ENCODE data around the gene PCDHGC4.

The PCDHGC4 gene

GRCh38 chr5:141489841-141490240 is 5.0 kb downstream of the PCDHGC4 start:
- H3K36me3 ChIP-seq (ENCODE audit: control insufficient read depth in 2 of 2, insufficient read depth in 2 of 2, low read length in 2 of 2): peaks cover 0 to 7% of the 10 kb centered on the region in 2 donors
- peaks cover 0 to 6% of the 10 kb centered on the region in 2 donors for H3K4me1 ChIP-seq (ENCODE audit: control insufficient read depth in 2 of 2, insufficient read depth in 2 of 2, low read length in 2 of 2)
- peaks cover 0 to 4% of the 10 kb centered on the region in 2 donors for H3K27me3 ChIP-seq (ENCODE audit: control insufficient read depth in 2 of 2, insufficient read depth in 2 of 2, low read length in 2 of 2)
- H3K27ac ChIP-seq (ENCODE audit: low read depth in 2 of 2, low read length in 2 of 2): no peak overlapping the region
- no peaks in the 10 kb centered on the region for H3K9me3 ChIP-seq (ENCODE audit: control insufficient read depth in 2 of 2, low read length in 2 of 2)
- H3K9ac ChIP-seq (ENCODE audit: low read depth in 1 of 2, low read length in 2 of 2): no peak overlapping the region
- no peak overlapping the region for H3K4me3 ChIP-seq (ENCODE audit: low read length in 2 of 2)

DNA sequence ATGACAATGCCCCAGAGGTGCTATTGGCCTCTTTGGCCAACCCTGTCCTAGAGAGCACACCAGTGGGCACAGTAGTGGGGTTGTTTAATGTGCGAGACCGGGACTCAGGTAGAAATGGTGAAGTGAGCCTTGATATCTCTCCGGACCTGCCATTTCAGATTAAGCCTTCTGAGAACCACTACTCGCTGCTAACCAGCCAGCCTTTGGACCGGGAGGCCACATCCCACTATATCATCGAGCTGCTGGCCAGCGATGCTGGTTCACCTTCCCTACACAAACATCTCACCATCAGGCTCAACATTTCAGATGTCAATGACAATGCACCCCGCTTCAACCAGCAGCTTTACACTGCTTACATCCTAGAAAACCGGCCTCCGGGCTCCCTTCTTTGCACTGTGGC is 5.4 kb downstream of the PCDHGC4 start:
- Histone ChIP-seq H3K4me1 (ENCODE audit: control insufficient read depth in 2 of 2, insufficient read depth in 2 of 2, low read length in 2 of 2) (peaks cover 0 to 3% of the 10 kb centered on the region in 2 donors), H3K27me3 (ENCODE audit: control insufficient read depth in 2 of 2, insufficient read depth in 2 of 2, low read length in 2 of 2) (peaks cover 0 to 4% of the 10 kb centered on the region in 2 donors), H3K27ac (ENCODE audit: low read depth in 2 of 2, low read length in 2 of 2) (no peak overlapping the region), H3K9ac (ENCODE audit: low read depth in 1 of 2, low read length in 2 of 2) (no peak overlapping the region), H3K36me3 (ENCODE audit: control insufficient read depth in 2 of 2, insufficient read depth in 2 of 2, low read length in 2 of 2) (peaks cover 0 to 7% of the 10 kb centered on the region in 2 donors), H3K9me3 (ENCODE audit: control insufficient read depth in 2 of 2, low read length in 2 of 2) (no peaks in the 10 kb centered on the region), H3K4me3 (ENCODE audit: low read length in 2 of 2) (no peak overlapping the region)

GRCh38 chr5:141490771-141491170 is 5.9 kb downstream of the PCDHGC4 start:
- Histone ChIP-seq H3K27ac (ENCODE audit: low read depth in 2 of 2, low read length in 2 of 2) (no peak overlapping the region), H3K9me3 (ENCODE audit: control insufficient read depth in 2 of 2, low read length in 2 of 2) (no peaks in the 10 kb centered on the region), H3K4me1 (ENCODE audit: control insufficient read depth in 2 of 2, insufficient read depth in 2 of 2, low read length in 2 of 2) (peaks cover 0 to 3% of the 10 kb centered on the region in 2 donors), H3K36me3 (ENCODE audit: control insufficient read depth in 2 of 2, insufficient read depth in 2 of 2, low read length in 2 of 2) (peaks cover 0 to 7% of the 10 kb centered on the region in 2 donors), H3K27me3 (ENCODE audit: control insufficient read depth in 2 of 2, insufficient read depth in 2 of 2, low read length in 2 of 2) (peaks cover 0 to 4% of the 10 kb centered on the region in 2 donors), H3K9ac (ENCODE audit: low read depth in 1 of 2, low read length in 2 of 2) (no peak overlapping the region), H3K4me3 (ENCODE audit: low read length in 2 of 2) (no peak overlapping the region)

GRCh38 chr5:141491323-141492167 is 6.7 kb downstream of the PCDHGC4 start:
- H3K4me3 ChIP-seq (ENCODE audit: low read length in 2 of 2): no peak overlapping the region
- no peak overlapping the region for H3K9ac ChIP-seq (ENCODE audit: low read depth in 1 of 2, low read length in 2 of 2)
- H3K27ac ChIP-seq (ENCODE audit: low read depth in 2 of 2, low read length in 2 of 2): no peak overlapping the region

DNA sequence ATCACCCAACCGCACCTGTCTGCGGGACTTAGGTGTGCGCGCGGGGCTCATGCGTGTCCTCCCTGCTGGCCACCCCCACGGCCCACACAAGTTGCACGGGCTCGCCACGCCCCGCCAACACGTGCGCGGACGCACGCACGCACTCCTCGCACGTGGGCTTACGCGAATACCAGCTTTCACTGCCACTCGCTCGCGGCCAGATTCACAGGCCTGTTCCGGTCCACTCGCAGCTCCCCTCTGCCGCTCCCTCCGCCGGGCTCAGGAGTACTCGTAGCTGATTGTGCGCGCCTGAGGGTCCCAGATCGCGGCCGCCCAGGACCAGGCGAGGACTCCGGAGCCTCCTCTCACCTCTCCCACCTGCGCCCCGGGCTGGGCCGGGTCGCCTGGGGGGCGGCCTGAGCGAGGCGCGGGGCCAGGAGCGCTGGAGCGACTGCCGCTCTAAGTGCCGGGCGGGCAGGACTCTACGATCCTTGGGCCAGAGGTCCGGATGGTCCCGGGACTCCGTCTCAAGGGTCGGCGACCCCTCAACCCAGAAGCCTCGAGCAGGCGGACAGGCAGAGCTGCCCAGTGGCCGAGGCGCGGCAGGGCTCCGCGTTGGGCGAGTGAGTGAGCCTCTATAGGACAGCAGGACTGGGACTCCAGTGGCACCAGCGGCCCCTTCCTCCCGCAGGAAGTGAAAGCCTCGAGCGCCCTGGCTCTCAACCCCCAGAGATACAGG is 7.5 kb downstream of the PCDHGC4 start:
- no peak overlapping the region for H3K27ac ChIP-seq (ENCODE audit: low read depth in 2 of 2, low read length in 2 of 2)
- no peak overlapping the region for H3K9ac ChIP-seq (ENCODE audit: low read depth in 1 of 2, low read length in 2 of 2)
- H3K27me3 ChIP-seq (ENCODE audit: control insufficient read depth in 2 of 2, insufficient read depth in 2 of 2, low read length in 2 of 2): peaks cover 0 to 4% of the 10 kb centered on the region in 2 donors
- H3K36me3 ChIP-seq (ENCODE audit: control insufficient read depth in 2 of 2, insufficient read depth in 2 of 2, low read length in 2 of 2): no peaks in the 10 kb centered on the region
- H3K9me3 ChIP-seq (ENCODE audit: control insufficient read depth in 2 of 2, low read length in 2 of 2): no peaks in the 10 kb centered on the region
- peaks cover 0 to 3% of the 10 kb centered on the region in 2 donors for H3K4me1 ChIP-seq (ENCODE audit: control insufficient read depth in 2 of 2, insufficient read depth in 2 of 2, low read length in 2 of 2)
- no peak overlapping the region for H3K4me3 ChIP-seq (ENCODE audit: low read length in 2 of 2)

More at GRCh38 chr5:141491323-141492167, 6.7 kb downstream of the PCDHGC4 start:
- Histone ChIP-seq H3K9me3 (ENCODE audit: control insufficient read depth in 2 of 2, low read length in 2 of 2) (no peaks in the 10 kb centered on the region), H3K36me3 (ENCODE audit: control insufficient read depth in 2 of 2, insufficient read depth in 2 of 2, low read length in 2 of 2) (peaks cover 0 to 1% of the 10 kb centered on the region in 2 donors), H3K4me1 (ENCODE audit: control insufficient read depth in 2 of 2, insufficient read depth in 2 of 2, low read length in 2 of 2) (peaks cover 0 to 3% of the 10 kb centered on the region in 2 donors), H3K27me3 (ENCODE audit: control insufficient read depth in 2 of 2, insufficient read depth in 2 of 2, low read length in 2 of 2) (peaks cover 0 to 4% of the 10 kb centered on the region in 2 donors)

GRCh38 chr5:141493500-141494422 is 8.9 kb downstream of the PCDHGC4 start:
- no peaks in the 10 kb centered on the region for H3K9me3 ChIP-seq (ENCODE audit: control insufficient read depth in 2 of 2, low read length in 2 of 2)
- H3K27ac ChIP-seq (ENCODE audit: low read depth in 2 of 2, low read length in 2 of 2): no peak overlapping the region
- peaks cover 0 to 4% of the 10 kb centered on the region in 2 donors for H3K27me3 ChIP-seq (ENCODE audit: control insufficient read depth in 2 of 2, insufficient read depth in 2 of 2, low read length in 2 of 2)
- H3K4me3 ChIP-seq (ENCODE audit: low read length in 2 of 2): no peak overlapping the region
- no peak overlapping the region for H3K9ac ChIP-seq (ENCODE audit: low read depth in 1 of 2, low read length in 2 of 2)
- peaks cover 0 to 3% of the 10 kb centered on the region in 2 donors for H3K4me1 ChIP-seq (ENCODE audit: control insufficient read depth in 2 of 2, insufficient read depth in 2 of 2, low read length in 2 of 2)
- H3K36me3 ChIP-seq (ENCODE audit: control insufficient read depth in 2 of 2, insufficient read depth in 2 of 2, low read length in 2 of 2): no peaks in the 10 kb centered on the region

DNA sequence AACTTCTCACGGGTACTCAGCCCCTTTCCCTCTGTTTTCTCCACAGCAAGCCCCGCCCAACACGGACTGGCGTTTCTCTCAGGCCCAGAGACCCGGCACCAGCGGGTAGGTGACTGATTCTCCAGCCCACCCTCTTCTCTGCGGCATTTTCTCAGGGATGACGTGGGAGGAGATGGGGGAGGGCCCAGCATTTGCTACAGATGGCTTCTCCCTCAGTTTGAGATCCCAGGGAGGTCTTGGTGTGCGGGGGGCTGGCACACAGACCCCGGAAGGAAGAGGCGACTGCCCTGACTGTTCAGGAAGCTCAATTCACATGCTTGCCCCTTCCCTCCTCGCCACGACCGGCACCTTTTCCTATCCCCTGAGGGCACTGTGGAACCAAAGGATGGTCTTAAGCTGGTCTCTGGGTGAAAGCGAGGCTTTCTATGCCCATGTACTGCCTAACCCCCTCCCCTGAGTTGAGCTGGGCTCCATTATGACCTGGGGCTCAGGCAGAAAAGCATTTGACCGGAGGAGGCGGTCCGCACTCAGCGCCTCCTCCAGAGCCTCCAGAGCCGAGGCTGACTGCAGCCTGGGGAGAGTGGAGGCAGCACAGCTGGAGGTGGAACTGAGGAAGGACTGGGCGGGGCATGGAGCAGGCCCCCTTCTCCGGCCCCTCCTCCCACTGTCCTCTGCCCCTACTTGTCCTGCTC is 10.1 kb downstream of the PCDHGC4 start:
- H3K9me3 ChIP-seq (ENCODE audit: control insufficient read depth in 2 of 2, low read length in 2 of 2): no peaks in the 10 kb centered on the region
- H3K9ac ChIP-seq (ENCODE audit: low read depth in 1 of 2, low read length in 2 of 2): no peak overlapping the region
- H3K27ac ChIP-seq (ENCODE audit: low read depth in 2 of 2, low read length in 2 of 2): no peak overlapping the region
- no peaks in the 10 kb centered on the region for H3K36me3 ChIP-seq (ENCODE audit: control insufficient read depth in 2 of 2, insufficient read depth in 2 of 2, low read length in 2 of 2)
- H3K27me3 ChIP-seq (ENCODE audit: control insufficient read depth in 2 of 2, insufficient read depth in 2 of 2, low read length in 2 of 2): peaks cover 0 to 4% of the 10 kb centered on the region in 2 donors
- no peak overlapping the region for H3K4me3 ChIP-seq (ENCODE audit: low read length in 2 of 2)
- H3K4me1 ChIP-seq (ENCODE audit: control insufficient read depth in 2 of 2, insufficient read depth in 2 of 2, low read length in 2 of 2): peaks cover 0 to 3% of the 10 kb centered on the region in 2 donors

DNA sequence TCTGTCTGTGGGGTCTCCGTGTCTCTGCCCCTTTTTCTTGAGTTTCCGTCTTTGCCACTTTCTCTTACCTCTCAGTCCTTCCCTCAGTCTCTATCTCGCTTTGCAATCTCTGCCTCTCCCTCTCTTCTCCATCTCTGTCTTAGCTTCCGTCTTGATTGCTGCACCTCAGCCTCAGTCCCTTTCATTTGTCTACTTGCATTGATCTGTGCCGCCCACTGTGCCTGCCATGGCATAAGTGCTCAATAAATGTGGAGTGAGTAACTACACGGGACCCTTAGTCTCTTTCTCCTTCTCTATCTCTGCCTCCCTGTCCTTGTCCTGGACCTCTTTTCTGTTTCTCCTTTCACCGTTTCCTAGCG is 10.6 kb downstream of the PCDHGC4 start:
- Histone ChIP-seq H3K4me3 (ENCODE audit: low read length in 2 of 2) (no peak overlapping the region), H3K9me3 (ENCODE audit: control insufficient read depth in 2 of 2, low read length in 2 of 2) (no peaks in the 10 kb centered on the region), H3K27ac (ENCODE audit: low read depth in 2 of 2, low read length in 2 of 2) (no peak overlapping the region), H3K36me3 (ENCODE audit: control insufficient read depth in 2 of 2, insufficient read depth in 2 of 2, low read length in 2 of 2) (no peaks in the 10 kb centered on the region), H3K9ac (ENCODE audit: low read depth in 1 of 2, low read length in 2 of 2) (no peak overlapping the region), H3K27me3 (ENCODE audit: control insufficient read depth in 2 of 2, insufficient read depth in 2 of 2, low read length in 2 of 2) (peaks cover 0 to 4% of the 10 kb centered on the region in 2 donors), H3K4me1 (ENCODE audit: control insufficient read depth in 2 of 2, insufficient read depth in 2 of 2, low read length in 2 of 2) (peaks cover 0 to 3% of the 10 kb centered on the region in 2 donors)

- H3K9me3 ChIP-seq (ENCODE audit: control insufficient read depth in 2 of 2, low read length in 2 of 2): no peaks in the 10 kb centered on the region
- H3K27ac ChIP-seq (ENCODE audit: low read depth in 2 of 2, low read length in 2 of 2): no peak overlapping the region
- H3K4me1 ChIP-seq (ENCODE audit: control insufficient read depth in 2 of 2, insufficient read depth in 2 of 2, low read length in 2 of 2): peaks cover 0 to 3% of the 10 kb centered on the region in 2 donors
- peaks cover 0 to 4% of the 10 kb centered on the region in 2 donors for H3K27me3 ChIP-seq (ENCODE audit: control insufficient read depth in 2 of 2, insufficient read depth in 2 of 2, low read length in 2 of 2)
- H3K9ac ChIP-seq (ENCODE audit: low read depth in 1 of 2, low read length in 2 of 2): no peak overlapping the region
- H3K36me3 ChIP-seq (ENCODE audit: control insufficient read depth in 2 of 2, insufficient read depth in 2 of 2, low read length in 2 of 2): no peaks in the 10 kb centered on the region
- H3K4me3 ChIP-seq (ENCODE audit: low read length in 2 of 2): no peak overlapping the region
Measured at GRCh38 chr5:141496038-141496437, 11.2 kb downstream of the PCDHGC4 start.

Data from mucosa of rectum (tissue), 2 donors.